Esophagus (tissue), 2 donors: ENCODE data around the gene FLNC. TPM values are rescaled to one million over a fixed set of nuclear protein-coding genes. Genes with fewer than 3 reads are reported as not detected.

Experiments
- H3K27ac ChIP-seq, 2 donors: one replicate each; pipeline ENCODE4 v1.5.1; 2013; ENCODE audit warnings: low read depth in 2 of 2, mild to moderate bottlenecking in 2 of 2, inconsistent platforms in 1 of 2, low read length in 1 of 2, moderate library complexity in 1 of 2
- H3K27me3 ChIP-seq, 2 donors: one replicate each; pipeline ENCODE4 v1.6.1; 2013; ENCODE audit warnings: low read length in 2 of 2, control low read depth in 1 of 2, mild to moderate bottlenecking in 1 of 2; ENCODE audit not compliant: insufficient read depth in 2 of 2, control insufficient read depth in 1 of 2
- H3K36me3 ChIP-seq, 2 donors: one replicate each; pipeline ENCODE4 v1.6.1; 2013; ENCODE audit warnings: low read length in 1 of 2; ENCODE audit not compliant: control insufficient read depth in 2 of 2, insufficient read depth in 2 of 2
- H3K4me1 ChIP-seq, 2 donors: one replicate each; pipeline ENCODE4 v1.6.1; 2013; ENCODE audit warnings: low read length in 1 of 2; ENCODE audit not compliant: control insufficient read depth in 2 of 2, insufficient read depth in 2 of 2
- H3K4me3 ChIP-seq, 2 donors: one replicate each; pipeline ENCODE4 v1.5.1; 2013; ENCODE audit warnings: low read length in 2 of 2, mild to moderate bottlenecking in 2 of 2, low read depth in 1 of 2, moderate library complexity in 1 of 2
- H3K9me3 ChIP-seq, 2 donors: one replicate each; pipeline ENCODE4 v1.6.1; 2013; ENCODE audit warnings: mild to moderate bottlenecking in 2 of 2, low read depth in 1 of 2, low read length in 1 of 2, moderate library complexity in 1 of 2; ENCODE audit not compliant: control insufficient read depth in 2 of 2, insufficient read depth in 1 of 2
- WGBS, 2 donors: extraction: QIAGEN DNeasy Blood & Tissue Kit; methylation state at CpG; one replicate each; pipeline ENCODE4 v1.1.7; 2013; 5-methylcytosine and 5-hydroxymethylcytosine counted together
- polyA plus RNA-seq, 2 donors: library from polyadenylated mRNA; stranded (reverse); fragments of 200-250 nt; gene quantifications; one replicate each; pipeline ENCODE4 v1.2.3, GENCODE V29; 2013
- donor health status: healthy with polysubstance abuse.
- donor health status: Bipolar disorder and iron deficiency.

The FLNC gene
- polyA plus RNA-seq, 2 donors, result 3.1 to 7.7 TPM

GRCh38 chr7:128906001-128906765 is 76.0 kb downstream of the FLNC start:
- H3K27me3 ChIP-seq, result peaks cover 0 to 4% of the 10 kb centered on the region in 2 donors
- WGBS, 2 donors, result 85 to 93% methylated on average over 5 of the region's 5 CpGs
- no peak overlapping the region for H3K27ac ChIP-seq
- no peaks in the 10 kb centered on the region for H3K36me3 ChIP-seq
- H3K4me3 ChIP-seq, result no peak overlapping the region
- H3K4me1 ChIP-seq, result peaks cover 12% of the 10 kb centered on the region in 2 donors
- no peaks in the 10 kb centered on the region for H3K9me3 ChIP-seq

GRCh38 chr7:128906766-128907559 is 76.8 kb downstream of the FLNC start:
- Histone ChIP-seq H3K36me3 (no peaks in the 10 kb centered on the region), H3K27ac (no peak overlapping the region), H3K4me1 (peaks cover 12 to 14% of the 10 kb centered on the region in 2 donors), H3K4me3 (no peak overlapping the region), H3K9me3 (no peaks in the 10 kb centered on the region), H3K27me3 (peaks cover 0 to 4% of the 10 kb centered on the region in 2 donors)
- 83 to 85% methylated on average over 19 of the region's 19 CpGs for WGBS, 2 donors

Other genes starting within 250 kb of the FLNC start
- 1 to 10 TPM in 1 of 2 donors, under 1 TPM in 1; 0.80 to 2.1 TPM for gene GARIN1A, start 158.1 kb upstream of the FLNC start, polyA plus RNA-seq
- 10 to 100 TPM in 1 of 2 donors, 1 to 10 TPM in 1; 8.3 to 21.6 TPM for gene CALU, start 91.0 kb upstream of the FLNC start, polyA plus RNA-seq
- not detected for gene OPN1SW, start 54.6 kb upstream of the FLNC start, polyA plus RNA-seq
- gene CCDC136, start 38.4 kb upstream of the FLNC start, polyA plus RNA-seq, result 1 to 10 TPM; 1.4 to 1.9 TPM
- gene ATP6V1F, start 32.5 kb downstream of the FLNC start, polyA plus RNA-seq, result 100 to 1,000 TPM; 260 to 273 TPM
- 1 to 10 TPM; 1.4 to 5.5 TPM for gene KCP, start 80.3 kb downstream of the FLNC start, polyA plus RNA-seq
- gene IRF5, start 107.5 kb downstream of the FLNC start, polyA plus RNA-seq, result 10 to 100 TPM; 10.6 to 14.5 TPM
- 10 to 100 TPM; 11.6 to 19.9 TPM for gene TNPO3, start 224.7 kb downstream of the FLNC start, polyA plus RNA-seq